Measurements from ENCODE around the gene RPTOR.

DNA sequence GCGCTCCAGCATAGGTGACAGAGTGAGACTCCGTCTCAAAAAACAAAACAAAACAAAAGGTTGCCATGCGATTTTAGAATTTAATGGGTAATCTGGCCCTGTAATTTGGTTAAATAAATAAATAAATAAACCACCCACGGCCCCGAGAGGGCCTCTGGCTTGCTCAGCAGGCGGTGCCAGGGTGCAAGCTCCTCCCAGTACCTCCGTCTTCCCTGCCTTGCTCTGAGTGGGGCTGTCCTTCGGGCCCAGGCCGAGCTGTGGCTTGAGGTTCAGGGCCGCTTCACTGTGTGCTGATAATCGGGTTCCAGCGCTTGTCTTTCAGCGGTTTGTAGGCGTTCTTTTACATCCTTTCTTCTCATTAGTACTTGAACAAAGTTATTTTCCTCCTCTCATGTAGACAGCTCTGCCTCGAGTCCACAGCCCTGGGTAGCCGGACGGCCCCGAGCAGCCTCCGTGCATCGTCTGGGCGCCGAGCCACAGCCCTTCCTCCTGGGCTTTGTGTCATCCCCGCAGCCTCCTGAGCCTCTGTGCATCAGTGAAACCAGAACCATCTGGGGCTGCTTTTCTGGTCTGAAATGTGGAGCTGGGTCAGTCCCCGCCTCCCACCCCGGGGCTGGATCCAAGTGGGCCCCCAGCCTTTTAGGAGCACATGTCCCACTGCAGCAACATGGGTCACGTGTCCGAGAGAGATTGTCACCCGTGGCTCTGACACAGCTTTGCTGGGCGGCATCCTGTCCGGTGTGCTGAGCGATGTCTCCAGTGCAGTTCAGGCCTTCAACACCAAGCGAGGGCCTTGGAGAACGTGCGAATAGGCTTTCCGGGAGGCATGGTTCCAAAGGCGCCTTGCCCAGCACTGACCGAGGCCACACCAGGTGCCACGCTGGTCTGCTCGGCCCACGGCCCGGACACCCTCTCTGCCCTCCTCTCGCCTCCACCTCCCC, 289.6 kb downstream of the RPTOR start:
- TF ChIP-seq, protein P1, sequence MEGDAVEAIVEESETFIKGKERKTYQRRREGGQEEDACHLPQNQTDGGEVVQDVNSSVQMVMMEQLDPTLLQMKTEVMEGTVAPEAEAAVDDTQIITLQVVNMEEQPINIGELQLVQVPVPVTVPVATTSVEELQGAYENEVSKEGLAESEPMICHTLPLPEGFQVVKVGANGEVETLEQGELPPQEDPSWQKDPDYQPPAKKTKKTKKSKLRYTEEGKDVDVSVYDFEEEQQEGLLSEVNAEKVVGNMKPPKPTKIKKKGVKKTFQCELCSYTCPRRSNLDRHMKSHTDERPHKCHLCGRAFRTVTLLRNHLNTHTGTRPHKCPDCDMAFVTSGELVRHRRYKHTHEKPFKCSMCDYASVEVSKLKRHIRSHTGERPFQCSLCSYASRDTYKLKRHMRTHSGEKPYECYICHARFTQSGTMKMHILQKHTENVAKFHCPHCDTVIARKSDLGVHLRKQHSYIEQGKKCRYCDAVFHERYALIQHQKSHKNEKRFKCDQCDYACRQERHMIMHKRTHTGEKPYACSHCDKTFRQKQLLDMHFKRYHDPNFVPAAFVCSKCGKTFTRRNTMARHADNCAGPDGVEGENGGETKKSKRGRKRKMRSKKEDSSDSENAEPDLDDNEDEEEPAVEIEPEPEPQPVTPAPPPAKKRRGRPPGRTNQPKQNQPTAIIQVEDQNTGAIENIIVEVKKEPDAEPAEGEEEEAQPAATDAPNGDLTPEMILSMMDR (IDR thresholded peaks at IDR 0.05; ENCODE audit: low read length) = no peak
- no peak for TF ChIP-seq EZH2 (IDR thresholded peaks at IDR 0.05; ENCODE audit: borderline replicate concordance, low read length)

Data from OCI-LY1 (cell line).